HG02885 (cell line): Measurements from ENCODE around the gene LCE2B.

Source experiments
- ATAC-seq: cut with Tn5 transposase; IDR thresholded peaks from one replicate; pipeline ENCODE4 v1.9.1; 2021; ENCODE audit warnings: mild to moderate bottlenecking; ENCODE audit not compliant: unreplicated experiment, poor library complexity

The LCE2B gene

GRCh38 chr1:152725261-152725660, 39.3 kb downstream of the LCE2B start:
- ATAC-seq = no peak

DNA sequence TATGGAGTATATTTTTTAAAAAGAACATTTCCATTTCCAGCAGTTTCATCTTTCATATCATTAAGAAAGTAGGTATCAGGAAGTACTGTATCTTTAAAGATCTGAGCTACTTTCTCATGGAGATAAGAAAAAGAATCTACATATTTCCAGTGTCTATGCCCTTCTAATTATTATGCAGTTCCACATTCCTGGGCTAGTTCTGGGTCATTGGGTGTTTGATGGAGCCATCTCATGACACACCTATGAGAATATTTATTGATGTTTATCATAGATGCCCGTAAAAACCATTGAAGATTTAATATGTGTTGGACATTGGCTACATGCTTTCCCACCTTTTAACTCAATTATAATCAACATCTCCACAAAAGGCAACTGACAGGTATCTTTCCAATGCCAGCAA, 43.1 kb downstream of the LCE2B start:
- no peak for ATAC-seq

- no peak for ATAC-seq
These were observed 49.7 kb downstream of the LCE2B start for GRCh38 chr1:152735648-152736047.
